LNCaP clone FGC (cell line): Measurements from ENCODE around the gene DCAF6.

Experiments used
- DNase-seq: peaks from one replicate; pipeline ENCODE4 v3.0.0-alpha.2; 2011; ENCODE audit warnings: low read depth
- H3K4me3 ChIP-seq: 2 replicates; pipeline ENCODE4 v1.5.1; 2011; ENCODE audit warnings: mild to moderate bottlenecking, low read depth, low read length, control low read depth
- CTCF ChIP-seq: IDR thresholded peaks from 2 replicates; pipeline ENCODE4 v1.5.1; 2012; ENCODE audit warnings: mild to moderate bottlenecking; ENCODE audit not compliant: control insufficient read depth, insufficient read depth; ENCODE audit errors: extremely low read depth

Gene DCAF6

GRCh38 chr1:168057355-168057754 lies 120.9 kb downstream of the DCAF6 start:
- no peak overlapping the region for H3K4me3 ChIP-seq
- no peak for TF ChIP-seq CTCF

DNA sequence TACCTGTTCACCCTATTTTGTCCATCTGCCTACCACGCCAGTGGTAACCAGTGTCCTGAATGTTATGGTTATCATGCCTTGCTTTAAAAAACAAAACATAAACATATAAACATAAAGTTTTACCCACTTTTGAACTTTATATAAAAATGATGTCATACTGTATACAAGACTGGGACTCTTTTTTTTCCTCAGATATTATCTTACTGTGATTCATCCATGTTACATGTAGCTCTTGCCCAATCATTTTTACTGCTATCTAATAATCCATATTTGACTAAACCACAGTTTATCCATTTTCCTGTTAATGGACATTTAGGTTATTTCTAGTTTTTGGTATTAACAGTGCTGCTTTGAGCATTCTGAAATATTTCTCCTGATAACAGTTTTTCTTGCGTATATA lies 121.4 kb downstream of the DCAF6 start:
- no peak overlapping the region for H3K4me3 ChIP-seq
- TF ChIP-seq CTCF, result no peak
- no peak for DNase-seq

More at GRCh38 chr1:168057355-168057754, 120.9 kb downstream of the DCAF6 start:
- no peak for DNase-seq

DNA sequence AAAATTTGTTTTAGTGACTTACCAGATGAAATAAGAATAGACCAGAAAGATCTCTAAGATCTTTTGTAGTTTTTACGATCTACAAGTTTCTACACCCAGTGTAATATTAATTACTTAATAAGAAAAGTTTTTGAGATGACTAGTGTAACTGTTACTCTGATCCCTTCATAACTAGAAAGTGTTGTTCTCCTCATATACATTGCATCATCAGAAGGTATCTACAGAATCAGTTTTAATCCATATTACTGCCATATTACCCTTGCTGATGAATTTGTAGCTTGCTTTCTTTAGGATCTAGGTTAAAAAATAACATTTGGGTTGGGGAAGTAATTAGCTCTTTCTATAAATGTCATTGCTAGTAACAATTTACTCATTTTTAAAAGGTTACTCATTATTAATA lies 127.7 kb downstream of the DCAF6 start:
- no peak for TF ChIP-seq CTCF
- no peak overlapping the region for H3K4me3 ChIP-seq
- no peak for DNase-seq

DNA sequence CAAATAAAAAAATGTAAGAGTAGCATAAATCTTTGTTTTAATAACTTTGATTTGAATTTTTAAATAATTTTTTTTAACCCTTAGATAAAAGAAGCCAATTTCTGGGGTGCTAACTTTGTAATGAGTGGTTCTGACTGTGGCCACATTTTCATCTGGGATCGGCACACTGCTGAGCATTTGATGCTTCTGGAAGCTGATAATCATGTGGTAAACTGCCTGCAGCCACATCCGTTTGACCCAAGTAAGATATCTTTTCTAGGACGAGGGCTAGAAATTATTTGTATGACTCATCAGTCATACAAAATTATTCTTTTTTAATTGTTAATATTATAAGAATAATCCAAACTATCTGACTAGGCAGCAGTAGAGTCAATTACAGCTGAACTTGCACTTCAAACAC lies 129.0 kb downstream of the DCAF6 start:
- no peak for DNase-seq
- no peak overlapping the region for H3K4me3 ChIP-seq
- TF ChIP-seq CTCF, result no peak

GRCh38 chr1:168069384-168069783 lies 132.9 kb downstream of the DCAF6 start:
- no peak for TF ChIP-seq CTCF
- DNase-seq, result no peak
- no peak overlapping the region for H3K4me3 ChIP-seq

- H3K4me3 ChIP-seq, result no peak overlapping the region
- DNase-seq, result no peak
- no peak for TF ChIP-seq CTCF
These were observed 143.3 kb downstream of the DCAF6 start for GRCh38 chr1:168079761-168080160.

DNA sequence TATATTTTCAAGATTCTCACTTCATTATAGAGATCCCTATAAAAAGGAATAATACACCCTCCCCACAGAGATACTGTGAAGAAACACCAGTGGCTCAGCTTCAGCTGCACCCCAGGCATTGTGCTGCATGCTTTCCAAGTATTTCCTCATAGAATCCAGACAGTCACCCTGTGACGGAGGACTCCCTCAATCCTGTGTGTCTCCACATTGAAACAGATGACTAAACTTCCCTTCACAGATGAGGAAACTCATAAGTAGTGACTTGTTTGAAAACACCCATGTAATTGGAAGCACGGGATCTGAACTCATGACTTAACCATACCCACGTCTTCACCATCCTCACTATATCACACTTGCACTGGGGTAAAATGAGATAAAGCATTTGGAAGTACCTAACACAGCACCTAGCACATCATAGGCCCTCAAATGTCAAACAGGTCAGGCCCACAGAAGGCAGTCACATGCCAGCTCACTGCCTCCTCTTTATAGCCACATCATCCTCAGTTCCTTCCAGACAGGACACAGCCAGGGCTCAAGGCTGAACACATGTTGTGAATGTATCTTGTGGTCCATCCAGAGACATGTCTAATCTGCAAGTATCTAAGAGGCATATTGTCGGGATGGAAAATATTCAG lies 145.0 kb downstream of the DCAF6 start:
- TF ChIP-seq CTCF, result no peak
- no peak for DNase-seq
- no peak overlapping the region for H3K4me3 ChIP-seq
